Glomerular visceral epithelial cell (primary cell): Measurements from ENCODE around the gene POU2F1.

Experiments used
- DNase-seq: peaks from one replicate; pipeline ENCODE4 v3.0.0-alpha.2; 2016; ENCODE audit errors: extremely low spot score

The POU2F1 gene

DNA sequence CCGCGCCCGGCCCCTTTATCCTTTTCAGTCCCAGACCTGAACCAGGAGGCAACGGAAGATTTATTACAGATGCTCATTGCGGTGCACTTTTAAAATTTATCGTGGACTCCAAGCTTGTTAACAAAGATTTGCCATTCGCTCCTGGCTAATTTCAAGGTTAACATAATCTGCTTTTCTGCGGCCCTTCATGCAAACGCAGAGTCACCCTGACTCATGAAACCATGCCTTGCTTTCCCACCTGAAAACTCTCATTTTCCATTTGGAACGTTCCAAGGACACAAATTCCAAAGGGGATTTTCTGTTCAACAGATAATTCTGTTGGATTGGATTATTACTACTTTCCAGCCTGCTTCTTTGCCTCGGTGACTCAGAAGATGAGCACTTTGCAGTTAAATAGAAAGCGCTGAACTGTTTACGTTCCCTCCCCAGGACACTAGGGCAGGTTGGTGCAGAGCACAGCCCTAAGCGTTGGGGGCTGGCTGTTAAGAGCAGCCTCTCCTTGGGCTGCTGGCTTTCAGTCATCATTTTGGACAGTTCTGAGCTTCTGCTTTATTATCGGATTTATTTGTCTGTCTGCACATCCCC lies 246.5 kb downstream of the POU2F1 start:
- DNase-seq: no peak

DNA sequence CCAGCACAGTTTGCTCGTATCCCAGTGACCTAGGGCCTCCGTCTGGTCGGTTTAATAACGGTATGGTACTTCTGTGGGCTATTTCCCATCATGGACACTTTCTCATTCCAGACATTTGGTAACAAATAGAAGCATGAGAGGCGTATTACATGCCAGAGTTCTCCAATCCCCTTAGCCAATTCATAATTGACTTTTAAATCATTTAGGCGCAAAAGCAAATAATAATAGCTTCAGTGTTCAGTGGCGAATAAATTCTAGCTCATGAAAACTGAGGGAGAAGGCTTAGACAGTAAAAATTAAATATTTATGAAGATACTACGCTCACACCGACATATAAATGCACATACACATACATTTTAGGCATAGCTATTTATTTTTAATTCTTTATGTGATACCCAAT lies 247.1 kb downstream of the POU2F1 start:
- no peak for DNase-seq

DNA sequence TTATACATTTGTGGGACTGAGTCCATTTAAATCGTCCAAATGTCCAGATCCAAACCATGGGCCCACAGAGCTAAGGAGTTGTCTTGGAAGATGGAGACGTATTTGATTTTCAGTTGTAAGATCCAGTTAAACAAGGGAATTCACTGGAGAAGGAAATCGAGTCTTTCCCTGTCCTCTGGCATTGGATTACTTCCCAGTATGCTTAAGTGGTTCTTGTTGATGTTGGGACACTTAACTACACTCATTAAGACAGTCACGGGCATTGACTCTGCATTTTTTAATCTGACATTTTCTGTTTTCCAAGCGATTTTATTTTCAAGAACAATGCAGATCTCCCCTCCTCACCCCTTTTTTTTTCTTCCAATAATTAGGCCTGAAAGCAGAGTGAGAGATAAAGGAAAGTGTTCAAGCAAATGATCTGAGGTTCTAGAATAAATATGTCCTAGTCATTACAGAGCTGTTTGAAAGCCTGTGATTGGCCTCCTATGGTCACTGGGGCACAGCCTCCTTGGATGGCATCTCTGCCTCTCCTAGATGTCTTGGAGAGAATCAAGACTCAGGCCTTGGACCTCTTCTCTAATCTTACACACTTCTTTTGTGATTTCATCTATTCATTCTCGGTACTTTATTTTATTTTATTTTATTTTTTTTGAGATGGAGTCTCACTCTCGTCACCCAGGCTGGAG lies 248.7 kb downstream of the POU2F1 start:
- no peak for DNase-seq

DNA sequence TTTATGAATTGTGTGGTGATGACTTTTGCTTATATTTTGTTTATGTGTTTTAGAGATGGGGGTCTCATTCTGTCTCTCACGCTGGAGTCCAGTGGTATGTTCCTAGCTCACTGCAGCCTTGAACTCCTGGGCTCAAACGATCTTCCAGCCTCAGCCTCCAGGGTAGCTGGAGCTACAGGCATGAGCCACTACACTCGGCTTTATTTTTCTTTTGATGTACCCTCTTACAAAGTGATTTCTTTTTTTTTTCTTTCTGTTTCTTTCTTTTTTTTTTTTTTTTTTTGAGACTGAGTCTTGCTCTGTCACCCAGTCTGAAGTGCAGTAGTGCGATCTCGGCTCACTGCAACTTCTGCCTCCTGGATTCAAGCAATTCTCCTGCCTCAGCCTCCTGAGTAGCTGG lies 250.9 kb downstream of the POU2F1 start:
- no peak for DNase-seq

DNA sequence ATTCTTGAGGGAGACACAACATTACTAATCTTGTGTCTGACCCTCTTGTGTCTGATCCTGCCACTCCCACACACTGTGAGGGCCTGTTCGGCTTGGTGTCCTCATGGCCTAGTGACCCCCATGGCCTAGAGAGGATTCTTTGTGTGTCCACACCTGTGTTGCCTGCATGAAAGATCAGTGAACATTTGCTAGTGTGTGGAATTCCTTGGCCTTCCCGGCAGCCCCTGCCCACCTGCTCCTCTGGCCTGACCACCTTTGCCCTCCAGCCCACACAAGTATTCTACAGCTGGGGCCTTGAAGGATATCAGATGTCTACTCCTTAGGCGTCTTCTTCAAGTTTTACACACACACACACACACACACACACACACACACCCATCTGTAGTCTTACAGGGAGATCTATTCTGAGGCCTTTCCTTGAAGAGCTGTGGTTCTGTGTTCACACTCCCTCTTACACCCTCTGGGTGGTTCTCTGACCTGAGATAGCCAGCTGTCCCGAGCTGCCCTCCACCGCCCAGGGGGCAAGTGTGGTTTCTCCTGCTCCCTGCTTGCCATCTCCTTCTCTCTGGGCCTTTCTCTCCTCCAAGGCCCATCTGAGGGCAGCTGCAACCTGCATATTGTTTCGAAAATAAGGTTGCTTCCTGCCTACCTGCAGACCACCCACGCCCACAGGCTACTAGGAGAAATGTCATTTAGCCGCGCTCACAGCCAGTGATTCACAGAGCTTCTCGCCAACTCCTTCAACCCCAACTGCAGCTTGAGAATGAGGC lies 252.3 kb downstream of the POU2F1 start:
- DNase-seq: no peak

DNA sequence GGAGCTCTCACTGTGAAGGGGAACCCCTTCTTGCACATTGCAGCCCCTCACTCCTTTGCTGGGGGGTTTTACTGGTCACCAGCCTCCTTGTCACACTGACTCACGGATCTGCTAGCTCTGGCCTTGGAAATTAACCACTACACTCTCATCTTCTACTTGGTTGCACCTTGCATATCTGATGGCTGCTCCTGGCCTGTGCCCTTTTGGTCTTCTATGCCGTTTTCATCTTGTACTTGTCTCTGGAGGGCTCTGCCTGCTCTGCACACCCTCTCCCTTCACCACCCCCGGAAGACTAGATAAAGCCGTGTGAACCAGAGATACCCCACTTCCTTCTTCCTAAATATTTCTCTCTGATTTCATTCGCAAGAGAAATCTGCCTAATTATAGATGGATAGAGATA lies 253.1 kb downstream of the POU2F1 start:
- no peak for DNase-seq

DNA sequence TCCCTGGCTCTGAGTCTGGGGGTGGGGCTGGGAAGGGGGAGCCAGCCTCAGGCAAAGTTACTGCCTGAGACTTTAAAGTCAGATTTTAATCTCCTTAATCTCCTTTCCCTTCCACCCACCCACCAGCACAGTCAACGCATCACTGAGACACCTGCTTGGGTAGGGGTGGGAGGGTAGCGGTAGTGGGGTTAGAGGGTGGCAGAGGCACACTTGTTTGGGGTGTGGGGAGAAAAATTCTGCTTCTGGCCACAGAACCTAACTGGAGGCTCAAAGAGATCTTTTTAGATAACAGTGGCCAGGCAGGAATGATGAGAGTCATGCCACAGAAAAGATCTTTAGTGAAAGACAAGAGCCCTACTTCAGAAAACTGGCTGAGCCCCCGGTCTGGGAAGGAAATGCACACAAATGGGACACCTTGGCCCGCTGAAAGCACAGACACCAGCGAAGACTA lies 253.5 kb downstream of the POU2F1 start:
- no peak for DNase-seq

DNA sequence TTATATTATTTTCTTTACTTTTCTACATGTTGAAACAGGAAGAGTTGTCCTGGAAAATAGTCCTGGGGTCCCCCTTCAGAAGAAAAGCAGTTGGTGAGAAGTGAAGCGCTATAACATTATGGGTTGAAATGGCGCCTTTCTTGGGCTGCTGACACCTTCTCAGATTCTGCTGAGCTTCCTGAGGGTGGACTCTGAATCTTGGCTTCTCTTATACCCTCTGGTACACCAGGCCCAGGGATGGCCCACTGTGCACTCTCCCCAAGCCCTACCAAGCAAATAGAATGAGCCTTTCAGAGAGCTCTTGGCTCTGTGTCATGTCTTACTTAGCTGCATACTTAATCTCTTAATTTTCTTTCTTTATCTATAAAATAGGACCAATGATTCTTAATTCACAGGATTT lies 255.4 kb downstream of the POU2F1 start:
- DNase-seq: no peak
